ENCODE measurements around the gene PCDHGA11. TPM values are rescaled to one million over a fixed set of nuclear protein-coding genes. Genes with fewer than 3 reads are reported as not detected.

The PCDHGA11 gene
- total RNA-seq (ENCODE audit: low replicate concordance) = 4.7 and 7.1 TPM in 2 replicates

GRCh38 chr5:141420855-141421488 is at the start of gene PCDHGA11:
PCDHGA11 (plus strand) TSS chr5:141421051; CDS start chr5:141421228, 177 bp downstream.

DNA sequence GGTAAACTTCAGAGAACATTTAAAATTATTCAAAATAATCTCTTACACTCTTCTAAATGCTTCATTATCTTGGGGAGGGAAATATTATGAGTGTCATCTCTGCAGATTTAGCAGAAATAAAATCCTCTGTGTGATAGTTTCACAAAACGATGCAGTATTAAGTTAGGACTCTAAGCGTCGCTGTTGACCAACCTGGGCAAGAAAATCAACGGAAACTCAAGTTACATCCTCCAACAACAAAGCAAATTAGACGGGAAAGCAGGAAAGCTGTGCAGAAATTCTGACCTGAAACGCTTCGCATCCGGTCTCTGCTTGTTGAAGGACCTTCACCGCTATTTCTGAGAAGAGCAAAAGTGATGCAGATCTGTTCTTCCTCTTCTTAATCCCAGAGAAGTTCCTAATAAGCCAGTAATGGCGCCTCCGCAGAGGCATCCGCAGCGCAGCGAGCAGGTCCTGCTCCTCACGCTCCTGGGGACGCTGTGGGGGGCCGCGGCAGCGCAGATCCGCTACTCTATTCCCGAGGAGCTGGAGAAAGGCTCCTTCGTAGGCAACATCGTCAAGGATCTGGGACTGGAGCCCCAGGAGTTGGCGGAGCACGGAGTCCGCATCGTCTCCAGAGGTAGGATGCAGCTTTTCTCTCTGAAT is 47.1 kb upstream of the PCDHGA11 start, which contains the start of gene PCDHGA6:
Gene PCDHGA6, plus strand, starts transcription at position 219 of the 645 bp plus-strand sequence. Its CDS starts 193 bp downstream, at position 412.

GRCh38 chr5:141382469-141383294 is 38.2 kb upstream of the PCDHGA11 start, which contains the start of gene PCDHGA7:
PCDHGA7 (plus strand) TSS chr5:141382742; CDS start chr5:141382900, 158 bp downstream.

DNA sequence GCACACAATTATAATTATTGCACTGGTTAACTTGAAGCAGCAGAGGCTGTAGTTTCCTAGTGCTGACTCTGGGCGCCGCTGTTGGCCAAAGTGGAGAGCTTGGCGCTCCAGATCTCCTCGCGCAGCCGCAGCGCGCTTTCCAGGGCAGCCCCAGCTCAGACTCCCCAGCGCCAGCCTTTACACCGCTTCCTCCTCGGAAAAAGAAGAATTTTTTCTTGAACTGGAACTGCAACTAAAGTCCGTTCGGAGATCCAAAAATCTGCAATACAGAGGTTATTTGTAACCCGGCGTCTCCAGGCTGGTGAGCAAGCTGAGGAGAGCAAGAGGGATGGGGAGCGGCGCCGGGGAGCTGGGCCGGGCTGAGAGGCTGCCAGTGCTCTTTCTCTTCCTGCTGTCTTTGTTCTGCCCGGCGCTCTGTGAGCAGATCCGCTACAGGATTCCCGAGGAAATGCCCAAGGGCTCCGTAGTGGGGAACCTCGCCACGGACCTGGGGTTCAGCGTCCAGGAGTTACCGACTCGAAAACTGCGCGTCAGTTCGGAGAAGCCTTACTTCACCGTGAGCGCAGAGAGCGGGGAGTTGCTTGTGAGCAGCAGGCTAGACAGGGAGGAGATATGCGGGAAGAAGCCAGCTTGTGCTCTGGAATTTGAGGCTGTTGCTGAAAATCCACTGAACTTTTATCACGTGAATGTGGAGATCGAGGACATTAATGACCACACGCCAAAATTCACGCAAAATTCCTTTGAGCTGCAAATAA is 33.1 kb upstream of the PCDHGA11 start, which contains the start of gene PCDHGB4:
Gene PCDHGB4, plus strand, starts transcription at position 142 of the 755 bp plus-strand sequence. Its CDS starts 187 bp downstream, at position 329.

GRCh38 chr5:141392429-141393198 is 28.2 kb upstream of the PCDHGA11 start, which contains the start of gene PCDHGA8:
PCDHGA8 (plus strand) TSS chr5:141392633; CDS start chr5:141392814, 181 bp downstream.

DNA sequence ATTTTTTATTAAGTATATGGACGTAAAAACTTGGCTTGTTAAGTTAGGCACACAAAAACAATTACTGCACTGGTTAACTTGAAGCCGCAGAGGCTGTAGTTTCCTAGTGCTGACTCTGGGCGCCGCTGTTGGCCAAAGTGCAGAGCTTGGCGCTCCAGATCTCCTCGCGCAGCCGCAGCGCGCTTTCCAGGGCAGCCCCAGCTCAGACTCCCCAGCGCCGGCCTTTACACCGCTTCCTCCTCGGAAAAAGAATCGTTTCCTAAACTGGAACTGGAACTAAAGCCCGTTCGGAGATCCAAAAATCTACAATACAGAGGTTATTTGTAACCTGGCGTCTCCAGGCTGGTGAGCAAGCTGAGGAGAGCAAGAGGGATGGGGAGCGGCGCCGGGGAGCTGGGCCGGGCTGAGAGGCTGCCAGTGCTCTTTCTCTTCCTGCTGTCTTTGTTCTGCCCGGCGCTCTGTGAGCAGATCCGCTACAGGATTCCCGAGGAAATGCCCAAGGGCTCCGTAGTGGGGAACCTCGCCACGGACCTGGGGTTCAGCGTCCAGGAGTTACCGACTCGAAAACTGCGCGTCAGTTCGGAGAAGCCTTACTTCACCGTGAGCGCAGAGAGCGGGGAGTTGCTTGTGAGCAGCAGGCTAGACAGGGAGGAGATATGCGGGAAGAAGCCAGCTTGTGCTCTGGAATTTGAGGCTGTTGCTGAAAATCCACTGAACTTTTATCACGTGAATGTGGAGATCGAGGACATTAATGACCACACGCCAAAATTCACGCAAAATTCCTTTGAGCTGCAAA is 22.9 kb upstream of the PCDHGA11 start, which contains the start of gene PCDHGB5:
Gene PCDHGB5, plus strand, starts transcription at position 192 of the 796 bp plus-strand sequence. Its CDS starts 181 bp downstream, at position 373.

DNA sequence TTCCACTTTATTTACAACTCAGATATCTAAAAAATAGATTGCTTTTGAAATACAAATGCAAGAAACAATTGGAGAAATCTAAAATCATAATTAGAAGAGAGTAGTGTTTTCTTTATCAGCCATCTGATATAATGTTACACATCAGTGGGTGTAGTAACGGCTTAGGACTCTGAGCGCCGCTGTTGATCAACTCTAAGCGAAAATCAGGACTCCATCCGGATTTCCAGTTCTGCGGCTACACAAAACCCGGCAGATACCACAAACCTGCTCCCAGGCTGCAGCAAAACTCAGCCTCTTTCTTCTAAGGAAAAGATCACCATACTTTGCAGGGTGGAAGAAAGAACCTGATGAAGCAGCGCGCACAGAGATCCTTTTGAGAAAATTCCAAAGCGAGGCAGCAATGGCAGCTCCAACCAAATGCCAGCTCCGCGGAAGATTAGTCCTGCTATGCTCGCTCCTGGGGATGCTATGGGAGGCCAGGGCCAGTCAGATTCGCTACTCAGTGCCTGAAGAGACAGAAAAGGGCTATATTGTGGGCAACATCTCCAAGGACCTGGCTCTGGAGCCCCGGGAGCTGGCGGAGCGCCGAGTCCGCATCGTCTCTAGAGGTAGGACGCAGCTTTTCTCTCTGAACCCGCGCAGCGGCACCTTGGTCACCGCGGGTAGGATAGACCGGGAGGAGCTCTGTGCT is 18.2 kb upstream of the PCDHGA11 start, which contains the start of gene PCDHGA9:
Gene PCDHGA9, plus strand, starts transcription at position 226 of the 691 bp plus-strand sequence. Its CDS starts 175 bp downstream, at position 401.

DNA sequence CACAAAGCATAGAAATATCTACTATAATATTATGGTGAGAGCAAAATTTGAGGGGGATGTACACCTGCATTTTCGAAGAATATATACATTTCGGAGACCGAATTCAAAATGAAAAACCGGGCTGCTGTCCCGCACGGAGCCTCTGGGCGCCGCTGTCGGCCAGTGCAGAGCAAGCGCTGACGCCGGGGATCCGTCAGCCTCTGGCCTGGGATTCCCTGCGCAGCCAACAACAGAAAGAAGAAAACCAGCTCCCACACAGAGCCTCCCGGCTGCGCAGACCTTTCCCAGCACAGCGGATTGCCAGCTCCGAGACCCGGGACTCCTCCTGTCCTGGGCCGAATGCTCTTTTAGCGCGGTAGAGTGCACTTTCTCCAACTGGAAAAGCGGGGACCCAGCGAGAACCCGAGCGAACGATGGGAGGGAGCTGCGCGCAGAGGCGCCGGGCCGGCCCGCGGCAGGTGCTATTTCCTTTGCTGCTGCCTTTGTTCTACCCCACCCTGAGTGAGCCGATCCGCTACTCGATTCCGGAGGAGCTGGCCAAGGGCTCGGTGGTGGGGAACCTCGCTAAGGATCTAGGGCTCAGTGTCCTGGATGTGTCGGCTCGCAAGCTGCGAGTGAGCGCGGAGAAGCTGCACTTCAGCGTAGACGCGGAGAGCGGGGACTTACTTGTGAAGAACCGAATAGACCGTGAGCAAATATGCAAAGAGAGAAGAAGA is 12.9 kb upstream of the PCDHGA11 start, which contains the start of gene PCDHGB6:
Gene PCDHGB6, plus strand, starts transcription at position 232 of the 716 bp plus-strand sequence. Its CDS starts 182 bp downstream, at position 414.

GRCh38 chr5:141412854-141413539 is 7.9 kb upstream of the PCDHGA11 start, which contains the start of gene PCDHGA10:
PCDHGA10 (plus strand) TSS chr5:141412987; CDS start chr5:141413176, 189 bp downstream.

GRCh38 chr5:141417494-141418172 is 3.2 kb upstream of the PCDHGA11 start, which contains the start of gene PCDHGB7:
PCDHGB7 (plus strand) TSS chr5:141417677; CDS start chr5:141417860, 183 bp downstream.

GRCh38 chr5:141430332-141431113 is 9.7 kb downstream of the PCDHGA11 start, which contains the start of gene PCDHGA12:
PCDHGA12 (plus strand) TSS chr5:141430507; CDS start chr5:141430760, 253 bp downstream.

Other genes with a start within 250 kb of the PCDHGA11 start
- gene PCDHB7, start 248.4 kb upstream of the PCDHGA11 start, total RNA-seq (ENCODE audit: low replicate concordance) = 0.30 and 0.47 TPM in 2 replicates
- 0.23 and 0.35 TPM in 2 replicates for gene PCDHB8, start 243.3 kb upstream of the PCDHGA11 start, total RNA-seq (ENCODE audit: low replicate concordance)
- 0.23 and 0.70 TPM in 2 replicates for gene PCDHB16, start 238.7 kb upstream of the PCDHGA11 start, total RNA-seq (ENCODE audit: low replicate concordance)
- 0.12 and 0.30 TPM in 2 replicates for gene PCDHB9, start 233.9 kb upstream of the PCDHGA11 start, total RNA-seq (ENCODE audit: low replicate concordance)
- gene PCDHB10, start 228.7 kb upstream of the PCDHGA11 start, total RNA-seq (ENCODE audit: low replicate concordance) = 0.59 and 0.68 TPM in 2 replicates
- 0.38 and 0.70 TPM in 2 replicates for gene PCDHB11, start 221.4 kb upstream of the PCDHGA11 start, total RNA-seq (ENCODE audit: low replicate concordance)
- gene PCDHB12, start 212.3 kb upstream of the PCDHGA11 start, total RNA-seq (ENCODE audit: low replicate concordance) = 0.15 and 0.23 TPM in 2 replicates
- 0.59 and 0.75 TPM in 2 replicates for gene PCDHB13, start 207.1 kb upstream of the PCDHGA11 start, total RNA-seq (ENCODE audit: low replicate concordance)
- 0.59 and 2.1 TPM in 2 replicates for gene PCDHB14, start 197.7 kb upstream of the PCDHGA11 start, total RNA-seq (ENCODE audit: low replicate concordance)
- 0.70 and 1.2 TPM in 2 replicates for gene PCDHB15, start 175.7 kb upstream of the PCDHGA11 start, total RNA-seq (ENCODE audit: low replicate concordance)
- gene SLC25A2, start 117.0 kb upstream of the PCDHGA11 start, total RNA-seq (ENCODE audit: low replicate concordance) = 0.23 TPM in 1 of 2 replicates, not detected in the other
- 69.5 and 80.4 TPM in 2 replicates for gene TAF7, start 100.3 kb upstream of the PCDHGA11 start, total RNA-seq (ENCODE audit: low replicate concordance)
- 0.75 and 1.3 TPM in 2 replicates for gene PCDHGA1, start 90.5 kb upstream of the PCDHGA11 start, total RNA-seq (ENCODE audit: low replicate concordance)
- gene PCDHGA2, start 82.3 kb upstream of the PCDHGA11 start, total RNA-seq (ENCODE audit: low replicate concordance) = 1.2 and 1.7 TPM in 2 replicates
- 0.23 and 0.98 TPM in 2 replicates for gene PCDHGA3, start 77.2 kb upstream of the PCDHGA11 start, total RNA-seq (ENCODE audit: low replicate concordance)
- 1.5 and 2.4 TPM in 2 replicates for gene PCDHGB1, start 71.0 kb upstream of the PCDHGA11 start, total RNA-seq (ENCODE audit: low replicate concordance)
- 3.2 and 4.4 TPM in 2 replicates for gene PCDHGA4, start 66.0 kb upstream of the PCDHGA11 start, total RNA-seq (ENCODE audit: low replicate concordance)
- gene PCDHGB2, start 61.1 kb upstream of the PCDHGA11 start, total RNA-seq (ENCODE audit: low replicate concordance) = 1.6 and 2.0 TPM in 2 replicates
- gene PCDHGA5, start 56.9 kb upstream of the PCDHGA11 start, total RNA-seq (ENCODE audit: low replicate concordance) = 0.98 and 1.3 TPM in 2 replicates
- 3.5 and 5.6 TPM in 2 replicates for gene PCDHGB3, start 50.8 kb upstream of the PCDHGA11 start, total RNA-seq (ENCODE audit: low replicate concordance)
- gene PCDHGA6, start 47.2 kb upstream of the PCDHGA11 start, total RNA-seq (ENCODE audit: low replicate concordance) = 2.2 and 2.3 TPM in 2 replicates
- 2.3 and 2.8 TPM in 2 replicates for gene PCDHGA7, start 38.3 kb upstream of the PCDHGA11 start, total RNA-seq (ENCODE audit: low replicate concordance)
- gene PCDHGB4, start 33.4 kb upstream of the PCDHGA11 start, total RNA-seq (ENCODE audit: low replicate concordance) = 22.8 and 23.2 TPM in 2 replicates
- 2.0 and 4.0 TPM in 2 replicates for gene PCDHGA8, start 28.4 kb upstream of the PCDHGA11 start, total RNA-seq (ENCODE audit: low replicate concordance)
- gene PCDHGB5, start 23.1 kb upstream of the PCDHGA11 start, total RNA-seq (ENCODE audit: low replicate concordance) = 11.5 and 16.9 TPM in 2 replicates
- 1.7 and 2.8 TPM in 2 replicates for gene PCDHGA9, start 18.3 kb upstream of the PCDHGA11 start, total RNA-seq (ENCODE audit: low replicate concordance)
- 1.9 and 3.5 TPM in 2 replicates for gene PCDHGB6, start 13.0 kb upstream of the PCDHGA11 start, total RNA-seq (ENCODE audit: low replicate concordance)
- 2.6 and 4.2 TPM in 2 replicates for gene PCDHGA10, start 8.1 kb upstream of the PCDHGA11 start, total RNA-seq (ENCODE audit: low replicate concordance)
- 6.7 and 7.3 TPM in 2 replicates for gene PCDHGB7, start 3.4 kb upstream of the PCDHGA11 start, total RNA-seq (ENCODE audit: low replicate concordance)
- gene PCDHGA12, start 9.5 kb downstream of the PCDHGA11 start, total RNA-seq (ENCODE audit: low replicate concordance) = 5.8 and 9.9 TPM in 2 replicates
- 29.7 and 39.8 TPM in 2 replicates for gene PCDHGC3, start 54.9 kb downstream of the PCDHGA11 start, total RNA-seq (ENCODE audit: low replicate concordance)
- 0.90 and 2.5 TPM in 2 replicates for gene PCDHGC4, start 64.0 kb downstream of the PCDHGA11 start, total RNA-seq (ENCODE audit: low replicate concordance)
- 1.4 and 1.8 TPM in 2 replicates for gene PCDHGC5, start 68.0 kb downstream of the PCDHGA11 start, total RNA-seq (ENCODE audit: low replicate concordance)
- gene DIAPH1, start 197.9 kb downstream of the PCDHGA11 start, total RNA-seq (ENCODE audit: low replicate concordance) = 16.0 and 23.2 TPM in 2 replicates
- gene HDAC3, start 215.8 kb downstream of the PCDHGA11 start, total RNA-seq (ENCODE audit: low replicate concordance) = 55.3 and 60.4 TPM in 2 replicates
- gene RELL2, start 215.9 kb downstream of the PCDHGA11 start, total RNA-seq (ENCODE audit: low replicate concordance) = 1.9 and 3.6 TPM in 2 replicates
- gene FCHSD1, start 230.4 kb downstream of the PCDHGA11 start, total RNA-seq (ENCODE audit: low replicate concordance) = 23.0 and 24.2 TPM in 2 replicates